Measurements from ENCODE around the gene PSMA6.

PSMA6 gene

GRCh38 chr14:35286003-35286600 is 6.1 kb upstream of the PSMA6 start:
- H3K4me3 ChIP-seq (ENCODE audit: low read depth, low read length), result no peak overlapping the region
- no peak overlapping the region for H3K4me2 ChIP-seq (ENCODE audit: low read length)
- H3K9ac ChIP-seq, result no peak overlapping the region
- H3K27ac ChIP-seq, result no peak overlapping the region
- TF ChIP-seq, protein P1, sequence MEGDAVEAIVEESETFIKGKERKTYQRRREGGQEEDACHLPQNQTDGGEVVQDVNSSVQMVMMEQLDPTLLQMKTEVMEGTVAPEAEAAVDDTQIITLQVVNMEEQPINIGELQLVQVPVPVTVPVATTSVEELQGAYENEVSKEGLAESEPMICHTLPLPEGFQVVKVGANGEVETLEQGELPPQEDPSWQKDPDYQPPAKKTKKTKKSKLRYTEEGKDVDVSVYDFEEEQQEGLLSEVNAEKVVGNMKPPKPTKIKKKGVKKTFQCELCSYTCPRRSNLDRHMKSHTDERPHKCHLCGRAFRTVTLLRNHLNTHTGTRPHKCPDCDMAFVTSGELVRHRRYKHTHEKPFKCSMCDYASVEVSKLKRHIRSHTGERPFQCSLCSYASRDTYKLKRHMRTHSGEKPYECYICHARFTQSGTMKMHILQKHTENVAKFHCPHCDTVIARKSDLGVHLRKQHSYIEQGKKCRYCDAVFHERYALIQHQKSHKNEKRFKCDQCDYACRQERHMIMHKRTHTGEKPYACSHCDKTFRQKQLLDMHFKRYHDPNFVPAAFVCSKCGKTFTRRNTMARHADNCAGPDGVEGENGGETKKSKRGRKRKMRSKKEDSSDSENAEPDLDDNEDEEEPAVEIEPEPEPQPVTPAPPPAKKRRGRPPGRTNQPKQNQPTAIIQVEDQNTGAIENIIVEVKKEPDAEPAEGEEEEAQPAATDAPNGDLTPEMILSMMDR (IDR thresholded peaks at IDR 0.05), result no peak
- H3K79me2 ChIP-seq, result no peaks in the 10 kb centered on the region
- no peaks in the 10 kb centered on the region for H3K4me1 ChIP-seq
- H3K36me3 ChIP-seq (ENCODE audit: control insufficient read depth, insufficient read depth, low read length), result no peaks in the 10 kb centered on the region
- no peak overlapping the region for H2AFZ ChIP-seq
- no peaks in the 10 kb centered on the region for H3K27me3 ChIP-seq (ENCODE audit: control insufficient read depth, insufficient read depth, low read length)
- H3K9me3 ChIP-seq (ENCODE audit: control insufficient read depth, low read length), result no peaks in the 10 kb centered on the region

- H3K79me2 ChIP-seq, result no peaks in the 10 kb centered on the region
- H3K36me3 ChIP-seq (ENCODE audit: control insufficient read depth, insufficient read depth, low read length), result no peaks in the 10 kb centered on the region
- no peak overlapping the region for H2AFZ ChIP-seq
- H3K4me1 ChIP-seq, result no peaks in the 10 kb centered on the region
- H3K4me2 ChIP-seq (ENCODE audit: low read length), result no peak overlapping the region
- H3K4me3 ChIP-seq (ENCODE audit: low read depth, low read length), result no peak overlapping the region
- no peaks in the 10 kb centered on the region for H3K27me3 ChIP-seq (ENCODE audit: control insufficient read depth, insufficient read depth, low read length)
- TF ChIP-seq, protein P1 (IDR thresholded peaks at IDR 0.05), result no peak
- no peaks in the 10 kb centered on the region for H3K9me3 ChIP-seq (ENCODE audit: control insufficient read depth, low read length)
- H3K27ac ChIP-seq, result no peak overlapping the region
- H3K9ac ChIP-seq, result no peak overlapping the region
These were observed 5.5 kb upstream of the PSMA6 start for GRCh38 chr14:35286707-35287106.

DNA sequence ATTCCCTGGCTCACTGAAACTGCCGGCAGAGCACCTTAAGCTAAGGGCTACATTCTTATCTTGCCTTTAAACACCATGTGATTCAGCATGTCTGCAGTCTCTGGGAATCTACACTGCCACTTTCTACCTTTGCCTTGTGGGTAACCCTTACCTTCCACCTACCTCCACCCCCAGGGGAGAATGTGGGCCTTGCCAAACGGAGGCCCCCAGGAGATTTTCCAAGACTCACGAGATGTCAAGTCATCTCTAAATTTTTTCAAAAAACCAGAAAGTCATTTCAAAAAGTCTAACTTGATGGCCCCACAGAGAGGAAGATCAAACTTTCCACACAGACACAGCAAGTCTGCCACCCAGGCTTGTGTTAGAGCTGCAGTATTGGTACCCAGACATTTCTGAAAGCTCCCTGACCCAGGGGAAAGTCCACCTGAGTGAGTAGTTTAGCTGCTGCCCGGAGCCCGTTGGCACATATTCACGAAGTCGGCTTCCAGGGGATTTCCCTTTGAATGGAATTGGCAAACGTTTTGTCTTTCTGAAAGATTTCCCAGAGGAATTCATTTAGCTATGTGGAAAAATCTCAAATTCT is 4.7 kb upstream of the PSMA6 start:
- Histone ChIP-seq H3K36me3 (ENCODE audit: control insufficient read depth, insufficient read depth, low read length) (no peaks in the 10 kb centered on the region), H3K9ac (no peak overlapping the region), H3K4me3 (ENCODE audit: low read depth, low read length) (no peak overlapping the region), H3K27ac (no peak overlapping the region), H3K4me1 (no peaks in the 10 kb centered on the region), H3K79me2 (peaks cover under 1% of the 10 kb centered on the region), H3K9me3 (ENCODE audit: control insufficient read depth, low read length) (no peaks in the 10 kb centered on the region), H3K27me3 (ENCODE audit: control insufficient read depth, insufficient read depth, low read length) (no peaks in the 10 kb centered on the region), H2AFZ (no peak overlapping the region), H3K4me2 (ENCODE audit: low read length) (no peak overlapping the region)
- TF ChIP-seq, protein P1 (IDR thresholded peaks at IDR 0.05), result no peak

GRCh38 chr14:35289623-35290022 is 2.6 kb upstream of the PSMA6 start:
- TF ChIP-seq, protein P1 (IDR thresholded peaks at IDR 0.05), result no peak
- Histone ChIP-seq H3K79me2 (peaks cover 16% of the 10 kb centered on the region), H3K4me1 (peaks cover 4% of the 10 kb centered on the region), H3K4me3 (ENCODE audit: low read depth, low read length) (no peak overlapping the region), H3K4me2 (ENCODE audit: low read length) (no peak overlapping the region), H3K9ac (no peak overlapping the region), H3K27ac (no peak overlapping the region), H2AFZ (no peak overlapping the region), H3K27me3 (ENCODE audit: control insufficient read depth, insufficient read depth, low read length) (no peaks in the 10 kb centered on the region), H3K9me3 (ENCODE audit: control insufficient read depth, low read length) (no peaks in the 10 kb centered on the region), H3K36me3 (ENCODE audit: control insufficient read depth, insufficient read depth, low read length) (no peaks in the 10 kb centered on the region)
